Stimulated activated CD8-positive, alpha-beta memory T cell treated with anti-CD3 and anti-CD28 coated beads, Interleukin-2, amount 100 ng/mL, for 1 hour (primary cell): ENCODE data around the gene DIP2B.
"Not testable (repeated sequence)": the region's sequence is repeated elsewhere in the genome, so short reads cannot be mapped to it uniquely, and the experiment has no call there.

Source experiments
- DNase-seq, 2 donors: peaks; one replicate each; pipeline ENCODE4 v3.0.0-alpha.2; 2020; ENCODE audit warnings: low read depth in 2 of 2

Gene DIP2B

GRCh38 chr12:50504798-50505674 lies at the start of gene DIP2B:
DIP2B (plus strand) TSS chr12:50504985; CDS start chr12:50505141, 156 bp downstream.
- DNase-seq, result peak; percentile 91 to 94

GRCh38 chr12:50458606-50459005 lies 46.2 kb upstream of the DIP2B start:
- no peak for DNase-seq

GRCh38 chr12:50467439-50467838 lies 37.3 kb upstream of the DIP2B start:
- DNase-seq, result no peak

DNA sequence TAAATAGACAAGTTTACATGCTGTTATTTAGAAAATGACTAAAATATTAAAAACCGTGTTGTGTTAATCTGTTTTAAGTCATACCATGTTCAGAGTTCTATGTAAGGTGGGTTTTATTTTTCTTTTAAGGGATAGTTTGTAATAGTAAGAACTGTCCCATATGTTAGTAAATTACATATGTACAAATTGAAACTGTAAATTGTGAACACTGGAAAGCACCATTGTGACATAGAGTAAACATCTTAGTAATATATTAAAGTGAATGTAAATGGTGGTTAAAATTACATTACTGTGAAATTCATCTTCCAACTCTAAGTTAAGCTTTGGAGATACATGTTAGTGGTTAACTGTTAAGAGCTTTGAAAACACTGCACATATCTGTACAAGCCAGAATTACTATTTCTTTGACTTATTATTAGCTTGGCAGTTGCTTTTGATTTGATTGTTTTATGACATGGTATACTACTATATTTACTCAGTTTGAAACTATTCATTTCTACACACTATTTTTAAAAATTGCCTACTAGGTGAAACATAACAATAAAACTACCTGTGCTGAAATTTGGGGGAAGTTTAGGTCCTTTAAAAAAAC lies 27.4 kb upstream of the DIP2B start:
- no peak for DNase-seq

- no peak for DNase-seq
These were observed 22.2 kb upstream of the DIP2B start for GRCh38 chr12:50482571-50482970.

DNA sequence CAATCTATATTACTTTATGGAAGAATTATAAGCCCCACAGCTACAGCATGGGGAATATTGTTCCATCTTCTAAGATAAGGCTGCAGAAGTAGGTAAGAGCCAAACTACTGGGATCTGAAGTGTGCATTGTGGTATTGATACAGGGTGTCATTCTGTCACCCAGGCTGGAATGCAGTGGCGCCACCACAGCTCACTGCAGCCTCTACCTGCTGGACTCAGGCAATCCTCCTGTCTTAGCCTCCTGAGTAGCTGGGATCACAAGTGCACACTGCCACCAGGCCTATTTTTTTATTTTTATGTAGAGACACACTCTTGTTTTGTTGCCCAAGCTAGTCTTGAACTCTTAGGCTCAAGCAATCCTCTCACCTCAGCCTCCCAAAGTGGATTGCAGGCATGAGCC lies 21.3 kb upstream of the DIP2B start:
- DNase-seq, result no peak

DNA sequence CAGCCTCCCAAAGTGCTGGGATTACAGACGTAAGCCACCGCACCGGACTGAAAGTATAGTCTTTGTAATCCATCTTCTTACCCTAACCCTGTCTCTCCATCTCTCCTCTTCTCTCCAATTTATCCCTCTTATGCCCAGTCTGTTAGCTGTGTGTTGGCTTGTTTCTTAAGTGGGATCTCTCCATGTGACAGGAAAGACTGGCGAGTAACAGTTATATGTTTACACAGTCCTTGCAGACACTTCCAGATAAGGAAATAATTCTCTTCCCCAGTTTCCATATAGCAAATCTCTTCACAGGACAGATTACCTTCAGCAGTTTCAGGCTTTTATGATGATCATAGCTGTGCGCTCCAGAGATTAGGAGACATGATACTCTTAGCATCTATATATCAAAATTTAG lies 16.0 kb upstream of the DIP2B start:
- no peak for DNase-seq

- DNase-seq, result not testable (repeated sequence)
These were observed 6.7 kb upstream of the DIP2B start for GRCh38 chr12:50498119-50498518.

DNA sequence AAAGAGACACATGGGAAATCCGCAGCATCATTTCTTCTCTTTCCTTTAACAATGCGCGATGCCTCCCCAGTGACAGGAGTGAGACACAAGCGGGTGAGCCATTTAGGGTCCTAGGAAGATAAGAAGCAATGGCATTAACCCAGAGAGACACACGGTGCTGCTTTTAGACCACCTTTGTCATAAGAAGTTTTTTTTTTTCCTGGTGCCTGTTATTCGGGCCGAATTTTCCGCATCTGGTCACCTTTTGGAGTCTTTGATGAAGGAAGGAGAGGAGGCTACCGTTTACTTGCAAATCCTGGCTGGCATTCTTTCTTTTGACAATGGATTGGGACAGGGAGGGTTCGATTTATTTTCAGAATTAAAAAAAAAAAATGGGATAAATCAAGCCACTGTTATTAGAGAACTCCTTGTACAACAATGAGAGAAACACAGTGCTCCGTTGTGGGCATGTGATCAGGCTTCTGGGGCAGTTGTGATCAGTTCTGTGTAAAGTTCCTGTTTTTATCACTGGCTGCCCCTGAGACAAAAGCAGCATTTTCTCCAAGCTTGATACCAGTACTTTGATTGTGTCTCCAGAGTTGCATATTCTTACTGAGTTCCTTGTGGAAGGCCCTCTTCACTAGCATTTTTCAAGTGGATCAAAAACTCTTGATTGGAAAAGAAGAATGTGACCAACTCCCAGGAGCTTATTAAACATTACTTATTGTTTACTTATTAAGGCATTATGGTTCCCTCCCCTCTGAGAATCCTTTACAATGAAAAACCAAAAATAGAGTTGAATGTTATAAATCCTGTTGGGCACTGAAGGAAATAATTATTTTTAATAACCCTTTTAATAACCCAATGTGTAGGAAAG lies 1.1 kb downstream of the DIP2B start:
- no peak for DNase-seq

DNA sequence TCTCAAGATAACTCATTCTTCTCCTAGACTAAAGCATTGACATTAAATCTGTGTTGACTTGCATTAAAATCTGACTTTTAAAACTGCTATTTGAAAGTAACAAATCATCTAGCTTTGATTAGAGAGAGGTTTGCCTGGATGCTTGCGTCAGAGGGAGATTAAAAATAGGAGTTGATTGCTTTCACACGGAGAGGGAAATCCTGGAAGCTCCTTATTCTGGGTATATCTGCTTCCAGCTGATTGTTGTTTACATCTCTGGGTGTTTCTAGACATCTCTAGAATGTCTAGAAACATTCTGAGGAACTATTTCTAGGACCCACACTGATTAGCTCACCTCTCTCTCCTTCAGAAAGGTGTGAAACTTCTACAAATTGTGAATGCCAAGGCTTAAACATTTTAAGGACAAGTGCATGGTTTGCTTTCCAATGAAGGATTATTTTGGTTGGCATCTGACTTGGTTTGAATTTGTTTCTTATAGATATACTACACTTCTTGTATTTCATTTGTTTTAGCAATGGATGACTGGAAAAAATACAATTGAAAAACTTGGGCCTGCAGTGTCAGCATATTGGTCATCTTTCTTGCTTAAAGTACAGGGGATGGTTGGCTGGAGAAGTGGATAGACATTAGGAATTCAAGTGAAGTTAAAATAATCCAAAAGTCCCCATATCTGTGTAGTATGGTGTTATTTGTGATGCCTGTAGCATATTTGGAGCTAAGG lies 2.1 kb downstream of the DIP2B start:
- DNase-seq, result no peak

DNA sequence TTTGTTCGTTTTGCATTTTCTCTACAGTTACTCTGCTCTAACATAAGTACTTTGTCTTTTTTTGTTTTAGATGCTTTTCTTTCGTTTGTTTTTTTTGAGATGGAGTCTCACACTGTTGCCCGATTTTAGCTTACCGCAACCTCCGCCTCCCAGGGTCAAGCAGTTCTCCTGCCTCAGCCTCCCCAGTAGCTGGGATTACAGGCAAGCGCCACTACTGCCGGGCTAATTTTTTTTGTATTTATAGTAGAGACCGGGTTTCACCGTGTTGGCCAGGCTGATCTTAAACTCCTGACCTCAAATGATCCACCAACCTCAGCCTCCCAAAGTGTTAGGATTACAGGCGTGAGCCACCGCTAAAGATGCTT lies 2.7 kb downstream of the DIP2B start:
- no peak for DNase-seq

DNA sequence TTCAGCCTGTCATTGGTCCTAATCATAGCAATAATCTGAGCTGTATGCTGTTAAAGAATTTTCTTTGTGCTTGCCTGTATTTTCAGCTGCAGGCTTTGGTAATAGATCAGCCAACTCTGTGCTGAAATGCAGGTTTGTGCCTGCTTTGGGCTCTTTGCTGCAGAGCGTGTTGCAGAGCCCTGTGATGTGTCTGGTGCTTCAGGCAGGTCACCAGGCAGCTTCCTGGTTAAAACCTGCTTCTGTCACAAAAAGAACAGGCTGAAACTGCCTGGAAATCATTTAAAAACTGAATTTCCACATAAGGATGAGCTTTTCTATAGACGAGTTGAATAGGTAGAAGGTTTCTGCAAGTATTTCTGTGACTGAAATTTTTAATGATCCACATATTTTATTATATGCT lies 3.1 kb downstream of the DIP2B start:
- no peak for DNase-seq

- DNase-seq, result no peak
These were observed 3.6 kb downstream of the DIP2B start for GRCh38 chr12:50508414-50508813.

- DNase-seq, result no peak
These were observed 4.3 kb downstream of the DIP2B start for GRCh38 chr12:50508970-50509663.

DNA sequence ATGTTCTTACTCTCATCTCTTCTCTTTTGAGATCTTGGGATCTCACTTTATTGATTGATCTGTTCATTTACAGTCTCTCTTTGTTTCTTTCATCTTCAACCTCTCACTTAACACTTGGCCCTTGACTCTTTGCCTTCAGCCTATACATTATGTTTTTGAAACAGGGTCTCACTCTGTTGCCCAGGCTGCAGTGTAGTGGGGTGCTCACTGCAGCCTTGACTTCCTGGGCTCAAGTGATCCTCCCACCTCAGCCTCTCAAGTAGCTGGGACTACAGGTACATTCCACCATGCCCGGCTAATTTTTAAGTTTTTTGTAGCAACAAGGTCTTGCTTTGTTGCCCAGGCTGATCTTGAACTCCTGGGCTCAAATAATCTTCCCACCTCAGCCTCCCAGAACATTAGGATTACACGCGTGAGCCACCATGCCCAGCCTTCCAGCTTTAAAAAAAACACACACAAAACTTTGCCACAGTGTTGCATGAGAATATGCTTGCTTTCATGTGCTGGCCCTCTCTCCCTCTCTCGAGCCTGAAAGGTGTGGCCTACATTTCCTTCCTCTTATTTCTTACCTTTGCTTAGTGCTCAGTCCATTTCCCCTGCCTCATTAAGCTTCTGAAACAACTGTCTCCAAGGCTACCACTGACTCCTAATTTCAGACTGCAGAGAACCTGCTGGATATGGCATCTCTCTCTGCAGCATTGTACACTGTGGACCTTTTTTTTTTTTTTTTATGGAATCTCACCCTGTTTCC lies 9.9 kb downstream of the DIP2B start:
- DNase-seq, result no peak

DNA sequence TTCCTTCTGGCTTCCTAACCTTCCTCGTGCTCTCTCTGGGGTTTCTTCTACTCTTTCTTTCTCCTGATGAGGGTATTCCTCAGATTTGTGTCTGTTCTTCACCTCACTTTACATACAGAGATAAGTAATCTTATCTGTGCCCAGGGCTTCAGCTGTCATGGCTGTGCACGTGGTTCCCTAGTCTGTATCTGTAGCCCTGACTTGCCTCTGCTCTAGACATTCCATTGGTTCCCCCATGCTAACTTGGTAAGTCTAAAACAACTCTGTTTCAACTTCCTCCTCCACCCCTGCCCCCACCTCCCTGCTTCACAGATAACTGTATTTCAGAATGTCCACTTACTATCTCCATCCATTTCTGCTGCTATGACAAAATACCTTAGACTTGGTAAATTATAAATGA lies 10.8 kb downstream of the DIP2B start:
- DNase-seq, result no peak

GRCh38 chr12:50517421-50518048 lies 12.8 kb downstream of the DIP2B start:
- DNase-seq, result no peak

- no peak for DNase-seq
These were observed 13.3 kb downstream of the DIP2B start for GRCh38 chr12:50518090-50518489.

DNA sequence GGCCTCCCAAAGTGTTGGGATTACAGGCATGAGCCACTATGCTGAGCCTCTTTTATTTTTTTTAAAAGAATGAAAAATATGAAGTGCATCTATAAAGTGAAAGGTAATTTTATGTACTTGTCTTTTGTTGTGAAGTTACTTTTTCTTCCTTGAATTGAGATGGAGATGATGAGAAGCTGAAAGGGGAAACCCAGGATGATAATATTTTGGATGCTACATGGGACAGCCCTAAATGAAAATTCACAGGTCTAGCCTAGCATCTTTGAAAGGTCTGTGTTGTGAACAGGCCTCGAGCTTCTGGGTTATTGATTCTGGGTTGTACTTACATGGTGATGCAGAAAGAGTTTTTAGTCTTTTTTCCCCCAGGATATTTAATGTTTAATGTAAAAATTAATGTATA lies 14.6 kb downstream of the DIP2B start:
- DNase-seq, result no peak
